Measurements from ENCODE around the gene TPPP3. TPM values are rescaled to one million over a fixed set of nuclear protein-coding genes. Genes with fewer than 3 reads are reported as not detected.

TPPP3 gene
- total RNA-seq, 2 donors from 2014 or later, result not detected

DNA sequence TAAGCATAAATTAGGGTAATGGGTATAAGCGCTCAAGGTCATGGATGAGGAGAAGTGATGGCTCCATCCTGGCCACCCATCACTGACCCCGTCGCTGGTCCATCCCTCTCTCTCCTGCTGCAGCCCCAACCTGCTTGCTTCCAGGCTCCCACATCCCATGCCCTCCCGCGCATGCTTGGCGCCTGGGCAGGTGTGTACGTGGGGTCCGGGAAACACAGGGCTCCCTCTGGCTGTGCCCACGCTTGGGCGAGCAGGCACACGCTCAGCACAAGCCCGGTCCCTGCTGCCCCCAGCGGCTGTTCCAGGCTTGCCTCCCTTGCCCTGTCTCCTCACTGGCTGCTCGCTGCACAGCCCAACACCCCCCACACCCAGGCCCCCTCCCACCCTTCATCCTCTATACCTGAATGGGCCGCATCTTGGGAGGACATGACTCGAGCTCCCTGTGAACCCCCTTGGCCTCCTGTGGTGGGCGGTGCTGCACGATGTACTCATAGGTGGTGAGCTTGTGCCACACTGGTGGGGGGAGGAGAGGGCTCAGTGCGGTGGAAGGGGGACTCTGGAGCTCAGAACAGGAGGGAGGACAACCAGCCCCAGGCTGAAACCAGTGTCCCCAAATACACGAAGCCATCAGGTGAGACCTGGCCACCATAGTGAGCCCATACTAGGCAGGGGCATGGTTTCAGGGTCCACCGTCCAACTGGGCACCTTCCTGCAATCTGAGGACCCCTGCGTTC, 4.7 kb upstream of the TPPP3 start:
- H3K27ac Mint-ChIP-seq, result no peak overlapping the region
- ATAC-seq, result no peak
- H3K9me3 Mint-ChIP-seq, result no peaks in the 10 kb centered on the region
- H3K36me3 Mint-ChIP-seq, result no peaks in the 10 kb centered on the region
- DNase-seq (ENCODE audit: low spot score in 2 of 2), result no peak

GRCh38 chr16:67397036-67397801, 3.9 kb upstream of the TPPP3 start:
- Mint-ChIP-seq H3K27ac (no peak overlapping the region), H3K9me3 (no peaks in the 10 kb centered on the region), H3K36me3 (no peaks in the 10 kb centered on the region)
- ATAC-seq, result no peak
- no peak for DNase-seq (ENCODE audit: low spot score in 2 of 2)

DNA sequence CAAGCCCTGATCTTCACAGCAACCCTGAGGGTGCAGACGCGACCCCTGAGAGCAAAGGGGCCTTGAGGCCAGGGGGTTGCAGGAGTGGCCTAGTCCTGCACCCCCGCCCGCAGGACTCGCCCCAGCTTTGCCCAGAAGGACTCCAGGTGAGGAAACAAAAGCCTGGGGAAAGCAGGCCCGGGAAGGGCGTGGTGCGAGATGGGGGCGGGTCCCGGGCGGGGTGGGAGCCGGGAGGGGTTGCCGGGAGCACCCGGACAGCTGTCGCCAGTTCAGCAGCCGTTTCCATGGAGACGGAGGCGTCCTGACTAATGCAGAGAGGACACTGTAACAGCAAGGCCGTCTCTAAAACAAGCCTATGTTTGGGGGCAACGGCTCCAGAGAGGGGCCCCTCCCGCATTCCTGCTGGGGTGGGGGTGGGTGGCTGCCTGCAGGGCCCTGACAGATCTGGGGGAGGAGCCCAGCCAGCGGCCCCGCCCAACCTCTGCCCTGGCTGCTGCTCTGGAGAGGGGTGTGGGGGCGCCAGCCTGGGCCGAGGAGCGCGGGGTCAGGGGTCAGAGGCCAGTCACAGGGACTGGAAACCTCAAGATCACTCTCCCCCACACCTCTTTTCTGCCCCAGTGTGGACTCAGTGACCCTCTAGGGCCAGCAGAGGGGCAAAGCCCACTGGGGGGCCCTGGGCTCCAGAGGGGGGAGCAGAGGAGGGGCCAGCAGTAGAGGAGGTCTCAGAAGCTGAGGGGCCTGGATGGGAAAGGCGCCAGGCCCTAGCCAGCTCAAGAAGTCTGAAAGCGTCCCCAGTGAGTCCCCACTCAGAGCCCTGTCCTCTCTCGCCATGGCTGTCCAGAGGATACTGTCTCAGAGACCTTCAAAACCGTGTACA, 3.1 kb upstream of the TPPP3 start:
- H3K9me3 Mint-ChIP-seq, result no peaks in the 10 kb centered on the region
- no peak for ATAC-seq
- H3K36me3 Mint-ChIP-seq, result no peaks in the 10 kb centered on the region
- DNase-seq (ENCODE audit: low spot score in 2 of 2), result no peak
- no peak overlapping the region for H3K27ac Mint-ChIP-seq

GRCh38 chr16:67395458-67396158, 2.3 kb upstream of the TPPP3 start:
- no peak for ATAC-seq
- Mint-ChIP-seq H3K36me3 (no peaks in the 10 kb centered on the region), H3K27ac (no peak overlapping the region), H3K9me3 (no peaks in the 10 kb centered on the region)
- DNase-seq (ENCODE audit: low spot score in 2 of 2), result no peak

DNA sequence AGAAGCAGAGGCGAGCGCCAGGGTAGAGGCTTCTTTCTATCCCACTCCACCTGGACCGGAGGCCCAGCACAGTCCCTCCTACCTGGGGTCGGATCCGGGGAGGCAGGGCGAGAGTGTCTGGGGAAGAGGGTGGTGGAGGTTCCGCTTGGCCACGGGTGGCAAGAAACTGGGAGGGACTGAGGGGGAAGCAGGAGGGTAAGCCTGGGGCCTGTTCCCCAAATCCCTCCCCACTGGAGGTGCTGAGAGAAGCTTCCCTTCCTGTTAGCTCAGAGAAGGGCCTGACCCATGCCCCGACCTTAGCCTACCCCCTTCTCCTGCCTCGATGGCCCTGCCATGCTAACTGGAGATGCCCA, 1.8 kb upstream of the TPPP3 start:
- H3K27ac Mint-ChIP-seq, result no peak overlapping the region
- H3K36me3 Mint-ChIP-seq, result no peaks in the 10 kb centered on the region
- DNase-seq (ENCODE audit: low spot score in 2 of 2) (no peak), ATAC-seq (no peak)
- no peaks in the 10 kb centered on the region for H3K9me3 Mint-ChIP-seq

DNA sequence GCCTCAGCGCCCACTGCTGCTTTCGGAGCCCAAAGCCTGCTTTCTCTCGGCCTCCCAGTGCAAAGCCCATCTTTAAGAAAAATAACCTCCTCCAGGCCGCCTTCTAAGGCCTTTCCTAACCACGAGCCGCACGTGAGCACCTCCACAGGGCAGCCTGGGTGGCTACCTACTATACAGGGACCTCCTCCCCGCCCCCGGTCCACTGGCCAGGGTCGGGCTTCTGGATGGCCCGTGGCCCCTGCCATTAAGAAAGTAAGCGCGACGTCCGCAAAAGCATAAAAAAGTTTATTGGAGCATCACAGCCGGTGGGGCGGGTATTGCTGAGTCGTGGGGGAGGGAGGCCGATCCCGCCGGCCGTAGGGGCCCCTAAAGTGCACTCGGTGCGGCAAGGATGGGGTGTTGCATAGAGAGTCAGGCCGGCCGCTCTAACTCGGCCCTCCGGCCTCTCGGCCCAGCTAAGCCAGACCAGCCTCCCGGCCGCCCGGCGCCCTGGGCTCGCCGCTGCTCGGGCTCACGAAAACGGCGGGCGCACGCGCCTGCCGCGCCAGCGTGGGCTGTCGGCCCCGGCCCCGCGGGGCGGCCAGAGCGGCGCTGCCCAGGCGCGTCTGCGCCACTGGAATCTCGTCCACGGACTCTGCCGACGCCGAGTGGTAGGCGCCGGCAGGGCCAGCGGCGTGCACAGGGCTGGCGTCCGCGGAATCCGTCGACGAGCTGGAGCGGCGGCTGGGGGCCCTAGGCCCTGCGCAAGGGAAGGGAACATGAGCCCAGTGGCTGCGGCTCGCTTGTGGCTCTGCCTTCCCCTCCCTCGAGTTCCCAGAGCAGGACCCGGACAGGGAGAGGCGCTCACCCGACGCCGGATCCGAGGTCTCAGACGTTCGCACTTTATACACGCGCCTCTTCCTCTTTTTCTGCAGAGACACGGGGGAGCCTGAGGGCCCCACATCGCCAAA, 1.1 kb upstream of the TPPP3 start:
- no peaks in the 10 kb centered on the region for H3K36me3 Mint-ChIP-seq
- ATAC-seq, result peak in 1 of 2 donors; percentile 15
- H3K9me3 Mint-ChIP-seq, result no peaks in the 10 kb centered on the region
- no peak for DNase-seq (ENCODE audit: low spot score in 2 of 2)
- H3K27ac Mint-ChIP-seq, result peak overlapping the region in 1 of 2 donors; percentile 73

- DNase-seq (ENCODE audit: low spot score in 2 of 2) (no peak), ATAC-seq (peak; percentile 12 to 20)
- Mint-ChIP-seq H3K27ac (no peak overlapping the region), H3K36me3 (no peaks in the 10 kb centered on the region), H3K9me3 (no peaks in the 10 kb centered on the region)
These were observed 473 bp upstream of the TPPP3 start for GRCh38 chr16:67393788-67394154.

GRCh38 chr16:67392301-67393059, 818 bp downstream of the TPPP3 start:
- Mint-ChIP-seq H3K9me3 (no peaks in the 10 kb centered on the region), H3K27ac (peak overlapping the region in 1 of 2 donors; percentile 47), H3K36me3 (no peaks in the 10 kb centered on the region)
- no peak for DNase-seq (ENCODE audit: low spot score in 2 of 2)
- no peak for ATAC-seq

DNA sequence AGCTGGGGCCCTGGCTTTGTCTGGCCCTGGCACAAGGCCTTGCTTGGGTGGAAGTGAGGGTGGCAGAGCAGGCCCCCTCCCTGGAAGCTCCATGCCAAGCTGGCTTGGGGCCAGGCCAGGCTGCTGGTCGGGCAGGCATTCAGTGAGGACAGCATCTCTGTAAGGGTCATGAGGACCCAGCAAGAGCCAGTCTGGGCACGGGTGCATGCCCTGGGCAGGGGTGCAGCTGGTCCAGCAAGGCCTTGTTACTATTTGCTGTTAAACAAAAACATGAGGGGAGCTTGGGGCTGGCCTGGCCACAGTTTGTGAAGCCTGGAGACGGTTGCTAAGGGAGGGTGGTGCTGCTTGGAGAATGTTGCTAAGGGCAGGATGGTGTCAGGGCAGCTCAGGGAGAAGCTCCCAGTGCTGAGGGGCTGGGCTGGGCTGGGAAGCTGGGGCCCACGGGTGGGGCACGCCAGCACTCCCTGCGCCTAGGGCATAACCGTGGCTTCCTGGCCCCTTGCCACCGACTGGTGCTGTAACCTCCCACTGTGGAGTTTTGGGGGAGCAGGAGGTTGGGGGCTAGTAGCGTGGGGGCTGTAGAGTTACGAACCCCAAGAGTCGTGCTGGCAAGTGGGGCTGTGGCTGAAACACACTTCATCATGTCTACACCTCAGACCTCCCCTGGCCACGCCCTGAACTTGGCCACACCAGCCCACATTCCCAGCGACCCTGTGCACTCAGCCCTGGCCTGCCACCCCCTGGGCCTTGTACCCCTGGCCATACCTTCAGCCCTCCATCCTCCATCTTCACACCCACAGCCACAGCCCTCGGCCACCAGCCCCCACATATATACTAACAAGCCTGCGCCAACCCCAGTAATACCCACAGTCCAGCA, 1.6 kb downstream of the TPPP3 start:
- Mint-ChIP-seq H3K36me3 (no peaks in the 10 kb centered on the region), H3K9me3 (no peaks in the 10 kb centered on the region), H3K27ac (peak overlapping the region in 1 of 2 donors; percentile 47)
- ATAC-seq (no peak), DNase-seq (ENCODE audit: low spot score in 2 of 2) (no peak)

- no peaks in the 10 kb centered on the region for H3K36me3 Mint-ChIP-seq
- no peak for ATAC-seq
- no peak for DNase-seq (ENCODE audit: low spot score in 2 of 2)
- H3K27ac Mint-ChIP-seq, result no peak overlapping the region
- H3K9me3 Mint-ChIP-seq, result no peaks in the 10 kb centered on the region
These were observed 2.4 kb downstream of the TPPP3 start for GRCh38 chr16:67390816-67391423.

DNA sequence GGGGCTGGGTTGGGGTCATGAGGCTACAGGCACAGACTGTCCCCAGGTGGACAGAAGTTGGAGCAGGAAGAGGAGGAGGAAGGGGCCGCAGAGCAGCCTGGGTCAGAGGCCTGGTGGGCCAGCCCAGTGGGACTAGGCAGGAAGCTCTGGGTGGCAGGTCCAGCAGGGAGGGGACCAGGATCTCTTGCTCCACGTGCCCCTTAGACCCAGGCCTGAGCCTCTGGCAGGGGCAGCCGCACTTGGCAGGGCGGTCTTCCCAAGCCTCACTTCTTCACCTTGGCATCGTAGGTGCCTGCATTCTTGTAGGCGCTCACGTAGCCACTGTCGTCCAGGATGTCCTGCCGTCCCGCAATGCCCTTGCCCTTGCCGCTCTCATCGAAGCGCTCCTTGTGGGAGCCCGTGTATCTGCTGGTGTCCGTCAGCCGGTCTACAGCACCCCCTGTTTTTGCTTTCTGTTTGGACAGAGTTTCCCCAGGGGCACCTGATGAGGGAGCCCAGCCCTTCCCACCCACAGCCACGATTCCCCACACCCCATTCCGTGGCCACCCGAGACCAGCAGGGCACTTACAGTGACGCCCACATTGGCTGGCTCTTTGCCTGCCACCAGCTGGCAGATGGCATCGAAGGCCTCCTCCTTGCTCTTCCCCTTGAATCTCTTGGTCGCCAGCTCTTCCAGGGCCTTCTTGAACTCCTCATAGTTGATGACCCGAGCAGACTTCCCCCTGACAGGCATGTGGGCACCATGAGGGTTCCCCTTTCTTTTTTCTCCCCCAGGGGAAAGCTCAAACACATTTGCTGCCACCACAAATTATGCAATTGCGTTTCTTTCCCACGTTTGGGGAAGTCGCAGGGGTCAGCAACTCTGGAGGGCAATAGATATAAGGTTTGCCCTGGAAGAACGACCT, 3.1 kb downstream of the TPPP3 start:
- DNase-seq (ENCODE audit: low spot score in 2 of 2) (no peak), ATAC-seq (no peak)
- no peaks in the 10 kb centered on the region for H3K9me3 Mint-ChIP-seq
- H3K27ac Mint-ChIP-seq, result no peak overlapping the region
- H3K36me3 Mint-ChIP-seq, result no peaks in the 10 kb centered on the region

DNA sequence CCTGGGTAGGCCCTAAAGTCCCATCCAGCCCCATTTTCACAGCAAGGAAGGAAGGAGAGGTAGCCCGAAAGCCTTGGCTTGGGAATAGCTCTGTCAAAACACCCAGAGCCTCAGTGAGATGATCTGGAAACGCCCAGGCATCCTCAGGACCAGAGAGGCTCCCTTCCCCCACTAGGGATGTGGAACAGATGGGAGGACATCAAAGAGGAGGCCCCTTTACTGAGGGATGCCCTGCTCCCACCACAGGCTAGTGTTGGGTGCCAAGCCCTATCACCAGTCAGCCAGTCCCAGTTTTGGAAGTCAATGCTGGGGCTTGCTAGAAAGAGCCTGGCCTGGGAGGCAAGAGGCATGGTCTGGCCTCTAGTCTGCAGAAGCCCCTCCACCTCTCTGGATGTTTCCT, 4.7 kb downstream of the TPPP3 start:
- DNase-seq (ENCODE audit: low spot score in 2 of 2) (no peak), ATAC-seq (no peak)
- no peaks in the 10 kb centered on the region for H3K36me3 Mint-ChIP-seq
- no peaks in the 10 kb centered on the region for H3K9me3 Mint-ChIP-seq
- no peak overlapping the region for H3K27ac Mint-ChIP-seq

DNA sequence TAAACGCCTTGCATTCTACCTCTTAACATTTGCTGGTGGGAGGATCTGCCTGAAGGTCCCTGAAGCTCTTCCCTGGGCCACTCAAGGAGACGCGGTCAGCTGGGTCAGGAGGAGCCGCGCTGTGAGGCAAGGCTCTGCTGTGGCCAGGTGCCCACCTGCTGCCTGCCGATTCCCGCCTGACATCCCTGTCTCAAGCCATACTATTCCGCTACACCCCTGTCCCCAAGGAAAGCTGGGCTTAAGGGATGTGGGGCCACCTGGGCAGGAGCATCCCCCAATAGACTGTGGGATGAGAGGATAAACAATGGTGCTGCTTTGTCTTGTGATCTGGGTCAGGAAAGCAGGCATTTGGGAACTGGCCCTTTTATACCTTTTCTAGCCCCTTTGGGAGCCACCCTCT, 5.1 kb downstream of the TPPP3 start:
- Mint-ChIP-seq H3K9me3 (no peaks in the 10 kb centered on the region), H3K36me3 (no peaks in the 10 kb centered on the region), H3K27ac (no peak overlapping the region)
- DNase-seq (ENCODE audit: low spot score in 2 of 2) (no peak), ATAC-seq (no peak)

Data from activated naive CD4-positive, alpha-beta T cell treated with anti-CD3 and anti-CD28 coated beads, Interleukin-2, amount 50 U/mL, for 72 hours (primary cell).